K562 (cell line): Measurements from ENCODE around the gene TFPT. TPM values are rescaled to one million over a fixed set of nuclear protein-coding genes. Genes with fewer than 3 reads are reported as not detected.

Experiments used
- ATAC-seq: fragments of 200-7000 bp; cut with Tn5 transposase; 3 replicates; pipeline ENCODE4 v1.9.1; 2020; ENCODE audit warnings: moderate library complexity
- BruUV-seq: library from RNA; stranded (reverse); fragments of 400-500 nt; replicated peaks from 2 replicates; lab custom pipeline; 2021; lab: Mats Ljungman, UMichigan
- CTCF ChIA-PET: fragments of 300-600 bp; formaldehyde crosslinking; extraction: SDS; loops from one replicate; lab custom pipeline; 2021; ENCODE audit warnings: low intra/inter-chr PET ratio; lab: Yijun Ruan, JAX
- POLR2A ChIA-PET: fragments of 300-600, 350-650 bp; sonication (Branson Sonifier 250); formaldehyde crosslinking; extraction: SDS; loops from one replicate; lab custom pipeline; 2021; ENCODE audit warnings: antibody characterized with exemption, inconsistent platforms; lab: Yijun Ruan, JAX
- DNase-seq, 4 experiments: peaks; one replicate each; pipeline versions ENCODE4 v3.0.0 to v3.0.0-alpha.2; 2011 to 2018; ENCODE audit warnings: low spot score in 3 of 4, mixed read lengths in 3 of 4; ENCODE audit errors: extremely low read depth in 1 of 4
- FAIRE-seq: peaks from 2 replicates; lab custom pipeline; 2011; peaks lifted over from hg19 to GRCh38; lab: Jason Lieb, UNC
- H2AFZ ChIP-seq: 2 replicates; pipeline ENCODE4 v1.6.0; 2011; ENCODE audit warnings: low read depth, low read length, control low read depth, inconsistent platforms
- H3K27ac ChIP-seq: fragments of 200-600 bp; 3 replicates; pipeline ENCODE4 v1.8.0; 2011; ENCODE audit warnings: low read depth, mild to moderate bottlenecking, control low read depth, inconsistent platforms, low read length, moderate library complexity, mixed read lengths; ENCODE audit errors: extremely low read depth
- H3K27me3 ChIP-seq, 2 experiments: fragments of 300-600 bp in 1 of 2; 2 replicates in 1 of 2; 3 replicates in 1 of 2; pipeline versions ENCODE4 v1.6.0 to v1.8.0; 2011; ENCODE audit warnings: inconsistent platforms in 2 of 2, low read length in 2 of 2, mild to moderate bottlenecking in 1 of 2, mixed read lengths in 1 of 2, moderate library complexity in 1 of 2; ENCODE audit not compliant: control insufficient read depth in 2 of 2, insufficient read depth in 2 of 2
- H3K36me3 ChIP-seq: fragments of 300-600 bp; 3 replicates; pipeline ENCODE4 v1.8.0; 2011; ENCODE audit warnings: mild to moderate bottlenecking, low read length, inconsistent platforms; ENCODE audit not compliant: control insufficient read depth, insufficient read depth
- H3K4me1 ChIP-seq, 2 experiments: fragments of 200-600 bp in 1 of 2; replicated peaks in 1 of 2; 2 replicates in 1 of 2; 3 replicates in 1 of 2; pipeline versions ENCODE4 v1.5.1 to v1.8.0; 2011; ENCODE audit warnings: inconsistent platforms in 2 of 2, low read length in 2 of 2, mild to moderate bottlenecking in 1 of 2, mixed read lengths in 1 of 2, moderate library complexity in 1 of 2; ENCODE audit not compliant: control insufficient read depth in 2 of 2, insufficient read depth in 2 of 2
- H3K4me2 ChIP-seq: 2 replicates; pipeline ENCODE4 v1.6.1; 2011; ENCODE audit warnings: low read length, control low read depth, inconsistent platforms, mixed read lengths; ENCODE audit not compliant: insufficient read depth
- H3K4me3 ChIP-seq: fragments of 200-600 bp; sonication (generic), shearing (Covaris generic); 2 replicates; pipeline ENCODE4 v1.5.1; 2016; ENCODE audit warnings: control low read depth, inconsistent platforms
- H3K79me2 ChIP-seq: fragments of 200-600 bp; 3 replicates; pipeline ENCODE4 v1.8.0; 2011; ENCODE audit warnings: low read length, inconsistent platforms; ENCODE audit not compliant: control insufficient read depth, insufficient read depth
- H3K9ac ChIP-seq, 2 experiments: 2 replicates each; pipeline versions ENCODE4 v1.6.0 to v1.6.1; 2011; ENCODE audit warnings: low read depth in 2 of 2, low read length in 2 of 2, control low read depth in 1 of 2, inconsistent platforms in 1 of 2, mild to moderate bottlenecking in 1 of 2, mixed read lengths in 1 of 2; ENCODE audit not compliant: insufficient read depth in 1 of 2
- H3K9me1 ChIP-seq: one replicate; pipeline ENCODE4 v1.6.0; 2011; ENCODE audit warnings: inconsistent platforms, mild to moderate bottlenecking, low read length, moderate library complexity; ENCODE audit not compliant: control insufficient read depth, insufficient read depth
- H3K9me3 ChIP-seq: replicated peaks from 2 replicates; pipeline ENCODE4 v1.5.1; 2011; ENCODE audit warnings: low read depth, low read length, inconsistent platforms; ENCODE audit not compliant: control insufficient read depth, insufficient read depth
- H4K20me1 ChIP-seq: replicated peaks from 2 replicates; pipeline ENCODE4 v1.6.1; 2011; ENCODE audit warnings: low read length, inconsistent platforms, mixed read lengths; ENCODE audit not compliant: control insufficient read depth, insufficient read depth
- ADNP ChIP-seq: fragments of 200-800 bp; sonication (Bioruptor generic); IDR thresholded peaks from 2 replicates; pipeline ENCODE4 v1.6.1; 2016; ENCODE audit warnings: missing genetic modification characterization, missing compliant biosample characterization
- CBFB ChIP-seq: sonication (generic); formaldehyde crosslinking; IDR thresholded peaks from 2 replicates; pipeline ENCODE4 v1.4.0; 2020; ENCODE audit warnings: mild to moderate bottlenecking, missing genetic modification reagents
- CBX1 ChIP-seq: sonication (generic); IDR thresholded peaks from 2 replicates; pipeline ENCODE4 v1.6.1; 2016; ENCODE audit warnings: antibody characterized with exemption, low read depth, mild to moderate bottlenecking
- CBX2 ChIP-seq: fragments of 200-600 bp; sonication (generic); IDR thresholded peaks from one replicate; pipeline ENCODE4 v1.6.1; 2012; ENCODE audit warnings: mild to moderate bottlenecking, low read length, inconsistent platforms; ENCODE audit not compliant: insufficient read depth, poor library complexity, severe bottlenecking
- CHD4 ChIP-seq: fragments of 200-600 bp; sonication (generic); IDR thresholded peaks from 3 replicates; pipeline ENCODE4 v1.6.1; 2012; ENCODE audit warnings: low read depth, mild to moderate bottlenecking, mixed read lengths, low read length, inconsistent platforms; ENCODE audit not compliant: insufficient read depth, insufficient replicate concordance, poor library complexity, severe bottlenecking
- HCFC1 ChIP-seq: IDR thresholded peaks from 2 replicates; pipeline ENCODE4 v1.6.1; 2012; ENCODE audit warnings: low read depth, low read length, improper control_type of control experiment
- KDM5B ChIP-seq: fragments of 200-600 bp; sonication (generic); IDR thresholded peaks from 2 replicates; pipeline ENCODE4 v1.6.1; 2012; ENCODE audit warnings: low read depth, mild to moderate bottlenecking, moderate library complexity, low read length, control low read depth, inconsistent platforms; ENCODE audit not compliant: insufficient replicate concordance
- L3MBTL2 ChIP-seq: fragments of 450-650 bp; IDR thresholded peaks from 2 replicates; pipeline ENCODE4 v1.6.1; 2016; ENCODE audit warnings: mild to moderate bottlenecking, moderate library complexity
- MTA1 ChIP-seq: fragments of 450-650 bp; IDR thresholded peaks from 2 replicates; pipeline ENCODE4 v1.6.1; 2017; ENCODE audit warnings: borderline replicate concordance
- NBN ChIP-seq: fragments of 450-650 bp; IDR thresholded peaks from 2 replicates; pipeline ENCODE4 v1.6.1; 2016; ENCODE audit warnings: low read depth, mild to moderate bottlenecking
- NCOR1 ChIP-seq: fragments of 450-650 bp; IDR thresholded peaks from 2 replicates; pipeline ENCODE4 v1.6.1; 2016; ENCODE audit warnings: mild to moderate bottlenecking, moderate library complexity
- NFIC ChIP-seq: fragments of 450-650 bp; IDR thresholded peaks from 2 replicates; pipeline ENCODE4 v1.6.1; 2017; ENCODE audit warnings: mild to moderate bottlenecking, inconsistent platforms
- NR3C1 ChIP-seq: sonication (generic); formaldehyde crosslinking; IDR thresholded peaks from 2 replicates; pipeline ENCODE4 v1.8.1; 2022; ENCODE audit warnings: missing genetic modification reagents
- SIN3A ChIP-seq, 2 experiments: fragments of 150-350 bp in 1 of 2; IDR thresholded peaks; 2 replicates each; pipeline ENCODE4 v1.6.1; 2011 to 2016; ENCODE audit warnings: borderline replicate concordance in 2 of 2, low read depth in 2 of 2, low read length in 2 of 2, mild to moderate bottlenecking in 2 of 2, moderate library complexity in 2 of 2; ENCODE audit not compliant: control insufficient read depth in 1 of 2
- SUPT5H ChIP-seq: fragments of 450-650 bp; IDR thresholded peaks from 2 replicates; pipeline ENCODE4 v1.6.1; 2016
- WGBS: fragments of 100-300 bp; shearing (Covaris generic); methylation state at CpG from one replicate; pipeline ENCODE4 v1.1.6; 2016; ENCODE audit warnings: low coverage, mixed read lengths; ENCODE audit not compliant: insufficient coverage; ENCODE audit errors: missing lambda C conversion rate; 5-methylcytosine and 5-hydroxymethylcytosine counted together
- in situ Hi-C: fragments of 300-500 bp; cut with MboI; formaldehyde crosslinking; loops from 4 replicates; pipeline ENCODE4 v1.15.0; 2018; ENCODE audit warnings: inconsistent platforms, mixed read lengths
- intact Hi-C: fragments of 100-400 bp; cut with micrococcal nuclease; formaldehyde crosslinking; loops from 2 replicates; pipeline ENCODE4 v1.14.2; 2022
- polyA plus RNA-seq, 8 experiments: library from polyadenylated mRNA; depleted of rRNA in 4 of 8; stranded (reverse) in 5 of 8; unstranded in 3 of 8; fragments of >200 nt; fragmentation: Nextera tagmentation in 2 of 8; fragmentation: Illumina TruSeq in 1 of 8; extraction: Ambion mirVana in 2 of 8; extraction: Trizol in 1 of 8; gene quantifications; 2 replicates each; pipeline versions ENCODE4 v1.2.1 to v1.2.3, GENCODE V29; 2011 to 2014; ENCODE audit warnings: inconsistent platforms in 1 of 8, missing spikeins in 1 of 8
- total RNA-seq, 7 experiments: library from RNA; depleted of rRNA in 6 of 7; stranded (reverse); fragments of >200 nt in 6 of 7; fragmentation: Illumina TruSeq in 2 of 7; extraction: Trizol in 2 of 7; gene quantifications; 2 replicates each; pipeline versions ENCODE4 v1.2.1 to v1.2.3, GENCODE V29; 2011 to 2021; ENCODE audit warnings: low replicate concordance in 1 of 7
- TF ChIP-seq, protein P1 (sequence below): fragments of 250-450 bp; sonication (Bioruptor Pico); IDR thresholded peaks from 2 replicates; pipeline ENCODE4 v1.8.0; 2021; ENCODE audit warnings: moderate library complexity, mild to moderate bottlenecking, inconsistent platforms
- TF ChIP-seq, protein P2 (sequence below), 3 experiments: IDR thresholded peaks in 2 of 3; conservative IDR thresholded peaks in 1 of 3; 2 replicates each; pipeline ENCODE4 v1.5.1; 2011 to 2012; ENCODE audit warnings: low read length in 3 of 3, mild to moderate bottlenecking in 3 of 3, control low read depth in 2 of 3, improper control_type of control experiment in 1 of 3, inconsistent platforms in 1 of 3, low read depth in 1 of 3, mixed read lengths in 1 of 3, moderate library complexity in 1 of 3; ENCODE audit not compliant: insufficient read depth in 2 of 3
- TF ChIP-seq, protein P3 (sequence below): fragments of 450-650 bp; formaldehyde crosslinking; conservative IDR thresholded peaks from 2 replicates; pipeline ENCODE4 v1.4.0; 2022; ENCODE audit warnings: mild to moderate bottlenecking, missing genetic modification characterization

The TFPT gene
- total and polyA plus RNA-seq, 9 of the 15 experiments (the other 6 are each of a cell fraction or from before 2014, with no cell fraction given), result 0.72 to 16.4 (median 9.2) TPM

DNA sequence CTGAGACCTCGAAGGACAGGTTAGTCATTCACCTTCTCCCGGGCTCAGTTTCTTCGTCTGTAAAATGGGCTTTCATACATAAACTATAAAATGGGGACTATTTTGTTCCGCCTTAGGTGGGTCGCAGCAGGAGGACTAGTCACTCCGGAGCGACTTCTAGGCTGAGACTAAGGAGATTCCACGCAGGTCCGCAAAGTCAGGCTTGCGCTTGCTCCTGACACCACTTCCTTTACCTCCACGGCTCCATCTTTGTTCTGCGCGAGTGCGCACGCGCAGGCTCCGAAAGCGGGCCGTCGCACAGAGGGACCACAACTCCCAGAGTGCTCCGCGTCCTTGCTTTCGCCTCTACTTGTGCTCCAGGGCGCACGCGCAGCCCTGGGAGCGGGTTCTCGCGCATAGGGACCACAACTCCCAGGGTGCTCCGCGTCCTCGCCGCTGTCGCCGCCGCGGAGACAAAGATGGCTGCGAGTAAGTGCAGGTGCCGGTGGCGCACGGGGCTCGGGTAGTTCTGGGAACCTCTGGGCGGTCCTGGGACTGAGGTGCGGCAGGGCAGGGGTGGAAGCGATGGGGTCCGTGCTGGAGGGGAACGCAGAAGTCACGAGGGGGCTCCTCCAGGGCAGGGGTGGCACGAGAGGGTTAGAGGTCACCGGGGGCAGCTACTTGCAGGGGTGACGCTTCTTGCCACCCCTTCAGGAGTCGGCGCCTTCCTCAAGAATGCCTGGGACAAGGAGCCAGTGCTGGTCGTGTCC, 12.9 kb downstream of the TFPT start, which contains the start of gene NDUFA3:
Gene NDUFA3, plus strand, starts transcription at position 435 of the 749 bp plus-strand sequence. Its CDS starts 24 bp downstream, at position 459.
- intact Hi-C loops (no loop called here), in situ Hi-C loops (no loop called here)
- no peaks in the 10 kb centered on the region for H4K20me1 ChIP-seq
- H3K27ac ChIP-seq, result peak within 1 kb of the TSS; percentile 65
- H3K79me2 ChIP-seq, result peaks cover 24% of the 10 kb centered on the region
- peak; percentile 99 to 100 (median 99) for DNase-seq
- FAIRE-seq, result peak; percentile 100
- H3K36me3 ChIP-seq, result peaks cover 33% of the 10 kb centered on the region; the same call in 2 of the 3 replicates
- H3K9ac ChIP-seq, result peak within 1 kb of the TSS; percentile 79 to 90
- WGBS, result under 1% methylated on average over 51 of the region's 54 CpGs
- BruUV-seq, result no TSS peak
- no peaks in the 10 kb centered on the region for H3K9me3 ChIP-seq
- peak; percentile 99 for ATAC-seq
- H3K4me2 ChIP-seq, result peak within 1 kb of the TSS; percentile 91
- no peaks in the 10 kb centered on the region for H3K27me3 ChIP-seq
- ChIA-PET POLR2A (interaction anchor here (0.7 kb wide), 2 partner anchors 13 to 280 kb away, joined by 3 read pairs; partner anchors contain the start of genes PRPF31 and TFPT), CTCF (interaction anchor here (0.6 kb wide), 2 partner anchors 12 to 260 kb away, joined by 3 read pairs; no protein-coding TSS in a partner anchor)
- H3K4me3 ChIP-seq, result peak within 1 kb of the TSS; percentile 64
- peak within 1 kb of the TSS; percentile 98 for H2AFZ ChIP-seq
- H3K4me1 ChIP-seq, result peaks cover 0 to 25% of the 10 kb centered on the region in 2 experiments; a peak in 3 of 5 replicates
- no peaks in the 10 kb centered on the region for H3K9me1 ChIP-seq
- TF ChIP-seq NFIC (0 out of 2 replicates have a peak, but pooled peaks have one; percentile 7), KDM5B (peak; percentile 89), NCOR1 (no peak), MTA1 (peak; percentile 62), L3MBTL2 (peak; percentile 47; the same call in 1 of the 2 replicates), SIN3A (IDR thresholded peaks at IDR 0.05; ENCODE audit: borderline replicate concordance in 2 of 2, control insufficient read depth in 1 of 2, low read depth in 2 of 2, low read length in 2 of 2) (peak in 1 of 2 experiments; percentile 87; a peak in 1 of 4 replicates), CBX1 (peak; percentile 99), NR3C1 (no peak), CBFB (CRISPR knock-in tag) (0 out of 2 replicates have a peak, but pooled peaks have one; percentile 29), CHD4 (peak; percentile 100), CBX2 (no peak), SUPT5H (peak; percentile 94), ADNP (peak; percentile 100), NBN (0 out of 2 replicates have a peak, but pooled peaks have one; percentile 62), HCFC1 (peak; percentile 99)
- TF ChIP-seq, protein P1, sequence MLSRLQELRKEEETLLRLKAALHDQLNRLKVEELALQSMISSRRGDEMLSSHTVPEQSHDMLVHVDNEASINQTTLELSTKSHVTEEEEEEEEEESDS, result no peak
- TF ChIP-seq, protein P2, sequence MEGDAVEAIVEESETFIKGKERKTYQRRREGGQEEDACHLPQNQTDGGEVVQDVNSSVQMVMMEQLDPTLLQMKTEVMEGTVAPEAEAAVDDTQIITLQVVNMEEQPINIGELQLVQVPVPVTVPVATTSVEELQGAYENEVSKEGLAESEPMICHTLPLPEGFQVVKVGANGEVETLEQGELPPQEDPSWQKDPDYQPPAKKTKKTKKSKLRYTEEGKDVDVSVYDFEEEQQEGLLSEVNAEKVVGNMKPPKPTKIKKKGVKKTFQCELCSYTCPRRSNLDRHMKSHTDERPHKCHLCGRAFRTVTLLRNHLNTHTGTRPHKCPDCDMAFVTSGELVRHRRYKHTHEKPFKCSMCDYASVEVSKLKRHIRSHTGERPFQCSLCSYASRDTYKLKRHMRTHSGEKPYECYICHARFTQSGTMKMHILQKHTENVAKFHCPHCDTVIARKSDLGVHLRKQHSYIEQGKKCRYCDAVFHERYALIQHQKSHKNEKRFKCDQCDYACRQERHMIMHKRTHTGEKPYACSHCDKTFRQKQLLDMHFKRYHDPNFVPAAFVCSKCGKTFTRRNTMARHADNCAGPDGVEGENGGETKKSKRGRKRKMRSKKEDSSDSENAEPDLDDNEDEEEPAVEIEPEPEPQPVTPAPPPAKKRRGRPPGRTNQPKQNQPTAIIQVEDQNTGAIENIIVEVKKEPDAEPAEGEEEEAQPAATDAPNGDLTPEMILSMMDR (IDR thresholded peaks at IDR 0.05 in 2 of 3, conservative IDR thresholded peaks at IDR 0.05 in 1 of 3; ENCODE audit: insufficient read depth in 2 of 3, low read depth in 1 of 3, low read length in 3 of 3), result peak in 1 of 3 experiments; percentile 9; a peak in 1 of 6 replicates
- TF ChIP-seq, protein P3, sequence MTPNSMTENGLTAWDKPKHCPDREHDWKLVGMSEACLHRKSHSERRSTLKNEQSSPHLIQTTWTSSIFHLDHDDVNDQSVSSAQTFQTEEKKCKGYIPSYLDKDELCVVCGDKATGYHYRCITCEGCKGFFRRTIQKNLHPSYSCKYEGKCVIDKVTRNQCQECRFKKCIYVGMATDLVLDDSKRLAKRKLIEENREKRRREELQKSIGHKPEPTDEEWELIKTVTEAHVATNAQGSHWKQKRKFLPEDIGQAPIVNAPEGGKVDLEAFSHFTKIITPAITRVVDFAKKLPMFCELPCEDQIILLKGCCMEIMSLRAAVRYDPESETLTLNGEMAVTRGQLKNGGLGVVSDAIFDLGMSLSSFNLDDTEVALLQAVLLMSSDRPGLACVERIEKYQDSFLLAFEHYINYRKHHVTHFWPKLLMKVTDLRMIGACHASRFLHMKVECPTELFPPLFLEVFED (CRISPR knock-in tag), result no peak
